Measurements from ENCODE around the gene COL27A1.

The COL27A1 gene

GRCh38 chr9:114247077-114247476 lies 91.7 kb downstream of the COL27A1 start:
- DNase-seq (ENCODE audit: low spot score), result no peak

- no peak for DNase-seq (ENCODE audit: low spot score)
Measured at GRCh38 chr9:114247491-114247890, 92.2 kb downstream of the COL27A1 start.

DNA sequence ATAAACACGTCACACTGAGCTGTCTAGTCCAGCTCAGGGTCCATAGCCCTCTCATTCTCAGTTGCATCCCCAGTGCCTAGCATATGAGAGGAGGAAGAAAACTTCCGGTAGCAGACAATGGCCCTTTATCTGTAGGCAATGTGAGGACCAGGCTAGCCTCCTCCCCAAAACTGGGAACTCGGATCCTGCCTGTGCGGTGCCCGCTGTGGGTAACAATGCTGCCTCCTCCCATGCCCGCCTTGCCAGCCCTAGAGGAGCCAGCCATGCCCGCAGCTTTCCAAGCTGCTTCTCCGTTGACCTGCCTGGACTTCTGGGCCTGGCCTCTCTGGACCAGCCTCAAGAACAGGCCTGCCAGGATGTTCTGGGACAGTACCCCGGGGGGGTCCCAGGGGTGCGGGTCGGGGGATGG lies 93.0 kb downstream of the COL27A1 start:
- no peak for DNase-seq (ENCODE audit: low spot score)

- no peak for DNase-seq (ENCODE audit: low spot score)
Measured at GRCh38 chr9:114249424-114250234, 94.3 kb downstream of the COL27A1 start.

- peak; percentile 94 for DNase-seq (ENCODE audit: low spot score)
Measured at GRCh38 chr9:114250235-114250568, 94.9 kb downstream of the COL27A1 start.

GRCh38 chr9:114250648-114251047 lies 95.3 kb downstream of the COL27A1 start:
- no peak for DNase-seq (ENCODE audit: low spot score)

GRCh38 chr9:114252394-114252793 lies 97.1 kb downstream of the COL27A1 start:
- no peak for DNase-seq (ENCODE audit: low spot score)

DNA sequence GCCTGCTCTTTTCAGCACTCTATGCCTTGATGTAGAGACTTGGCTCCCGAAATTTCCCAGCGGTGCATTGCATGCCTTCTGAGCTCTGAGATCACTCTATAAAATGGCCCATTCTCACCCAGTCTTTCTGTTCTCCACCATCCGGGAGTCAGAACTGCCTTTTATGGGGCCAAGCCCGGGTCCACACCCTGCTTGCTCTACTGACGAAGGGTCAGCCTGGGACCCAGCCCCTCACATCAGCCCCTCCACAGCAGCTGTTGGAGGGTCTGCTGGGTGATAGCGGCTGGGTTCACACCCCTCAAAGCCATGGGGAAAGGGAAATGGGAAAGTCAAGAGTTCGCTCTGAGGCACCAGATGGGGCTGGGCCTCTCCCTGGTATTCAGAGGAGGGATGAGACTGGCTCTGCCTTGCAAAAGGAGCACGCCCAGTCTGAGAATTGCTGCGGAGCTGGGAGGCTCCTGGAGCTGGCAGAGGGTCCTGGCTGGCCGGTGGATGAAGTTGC lies 101.5 kb downstream of the COL27A1 start:
- no peak for DNase-seq (ENCODE audit: low spot score)

- DNase-seq (ENCODE audit: low spot score), result no peak
Measured at GRCh38 chr9:114258218-114258617, 102.9 kb downstream of the COL27A1 start.

- no peak for DNase-seq (ENCODE audit: low spot score)
Measured at GRCh38 chr9:114258866-114259797, 103.8 kb downstream of the COL27A1 start.

GRCh38 chr9:114259798-114260523 lies 104.6 kb downstream of the COL27A1 start:
- no peak for DNase-seq (ENCODE audit: low spot score)

- no peak for DNase-seq (ENCODE audit: low spot score)
Measured at GRCh38 chr9:114261026-114261425, 105.7 kb downstream of the COL27A1 start.

GRCh38 chr9:114261987-114262386 lies 106.7 kb downstream of the COL27A1 start:
- DNase-seq (ENCODE audit: low spot score), result no peak

GRCh38 chr9:114263853-114264510 lies 108.6 kb downstream of the COL27A1 start:
- no peak for DNase-seq (ENCODE audit: low spot score)

DNA sequence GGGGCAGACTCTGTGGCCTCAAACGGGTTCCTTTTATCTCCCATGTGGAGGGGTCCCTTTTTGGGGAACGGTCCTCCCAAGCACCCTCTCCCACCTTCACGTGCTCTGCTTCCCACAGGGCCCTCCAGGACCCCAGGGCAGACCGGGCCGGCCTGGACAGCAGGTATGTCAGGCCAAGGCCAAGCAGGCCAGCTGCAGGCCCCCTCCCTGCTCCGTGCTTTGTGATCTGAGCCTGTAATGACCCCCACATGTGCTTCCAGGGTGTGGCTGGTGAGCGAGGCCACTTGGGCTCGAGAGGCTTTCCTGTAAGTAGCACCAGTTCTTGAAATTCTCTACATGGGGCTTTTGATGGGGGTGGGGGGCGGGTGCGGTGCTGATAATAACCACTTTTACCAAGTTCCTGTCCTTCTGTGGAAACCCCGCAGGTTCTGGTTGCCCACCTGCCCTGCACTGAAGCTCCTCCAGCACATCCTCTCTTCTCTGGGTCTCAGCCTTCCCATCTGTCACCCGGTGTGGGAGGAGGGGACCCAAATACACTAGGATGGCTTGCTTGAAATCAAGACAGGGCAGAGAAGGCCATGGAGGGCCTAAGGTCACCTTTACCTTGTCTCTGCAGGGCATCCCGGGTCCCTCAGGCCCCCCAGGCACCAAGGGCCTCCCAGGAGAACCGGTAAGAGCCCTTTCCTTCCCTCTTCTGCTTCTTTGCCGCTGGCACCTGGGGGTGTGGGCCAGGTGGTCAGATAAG lies 109.6 kb downstream of the COL27A1 start:
- DNase-seq (ENCODE audit: low spot score), result no peak

GRCh38 chr9:114266969-114267368 lies 111.6 kb downstream of the COL27A1 start:
- peak; percentile 79 for DNase-seq (ENCODE audit: low spot score)

GRCh38 chr9:114269023-114269422 lies 113.7 kb downstream of the COL27A1 start:
- no peak for DNase-seq (ENCODE audit: low spot score)

DNA sequence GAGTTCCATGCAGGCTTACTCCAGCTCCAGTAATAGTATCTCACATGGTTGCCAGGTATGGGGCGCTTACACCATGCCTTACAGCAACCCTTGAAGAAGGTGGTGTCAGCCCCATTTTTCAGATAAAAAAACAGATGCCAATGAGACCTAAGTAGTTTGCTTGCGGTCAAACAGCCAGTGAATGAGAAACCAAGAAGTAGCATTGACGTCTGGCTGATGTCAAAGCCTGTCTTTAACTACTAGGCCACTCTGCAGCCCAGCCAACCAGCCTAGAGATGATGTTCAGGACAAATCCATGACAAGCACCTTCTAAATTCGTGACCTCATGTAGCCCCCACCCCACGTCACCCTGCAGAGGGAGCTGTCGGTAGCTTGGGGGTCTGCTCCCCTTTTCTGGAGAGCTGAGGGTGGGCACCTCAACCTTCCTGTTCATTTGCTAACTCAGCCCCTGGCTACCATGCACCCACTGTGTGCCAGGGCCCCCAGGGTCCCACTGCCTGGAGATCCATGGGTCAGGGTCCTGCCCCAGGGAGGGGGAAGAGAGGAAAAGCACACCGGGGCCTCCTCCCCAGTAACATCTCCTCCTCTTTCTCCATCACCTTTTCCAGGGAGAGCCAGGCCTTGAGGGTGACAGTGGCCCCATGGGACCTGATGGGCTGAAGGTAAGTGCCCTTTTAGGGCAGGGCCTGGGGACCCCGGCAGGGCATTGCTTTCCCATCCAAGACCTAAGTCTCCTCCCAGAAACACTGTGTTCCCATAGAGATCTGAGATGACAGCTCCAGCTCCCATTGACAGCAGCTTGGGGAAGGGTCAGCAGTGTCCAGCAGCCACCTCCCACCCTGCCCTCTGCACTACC lies 115.0 kb downstream of the COL27A1 start:
- DNase-seq (ENCODE audit: low spot score), result no peak

DNA sequence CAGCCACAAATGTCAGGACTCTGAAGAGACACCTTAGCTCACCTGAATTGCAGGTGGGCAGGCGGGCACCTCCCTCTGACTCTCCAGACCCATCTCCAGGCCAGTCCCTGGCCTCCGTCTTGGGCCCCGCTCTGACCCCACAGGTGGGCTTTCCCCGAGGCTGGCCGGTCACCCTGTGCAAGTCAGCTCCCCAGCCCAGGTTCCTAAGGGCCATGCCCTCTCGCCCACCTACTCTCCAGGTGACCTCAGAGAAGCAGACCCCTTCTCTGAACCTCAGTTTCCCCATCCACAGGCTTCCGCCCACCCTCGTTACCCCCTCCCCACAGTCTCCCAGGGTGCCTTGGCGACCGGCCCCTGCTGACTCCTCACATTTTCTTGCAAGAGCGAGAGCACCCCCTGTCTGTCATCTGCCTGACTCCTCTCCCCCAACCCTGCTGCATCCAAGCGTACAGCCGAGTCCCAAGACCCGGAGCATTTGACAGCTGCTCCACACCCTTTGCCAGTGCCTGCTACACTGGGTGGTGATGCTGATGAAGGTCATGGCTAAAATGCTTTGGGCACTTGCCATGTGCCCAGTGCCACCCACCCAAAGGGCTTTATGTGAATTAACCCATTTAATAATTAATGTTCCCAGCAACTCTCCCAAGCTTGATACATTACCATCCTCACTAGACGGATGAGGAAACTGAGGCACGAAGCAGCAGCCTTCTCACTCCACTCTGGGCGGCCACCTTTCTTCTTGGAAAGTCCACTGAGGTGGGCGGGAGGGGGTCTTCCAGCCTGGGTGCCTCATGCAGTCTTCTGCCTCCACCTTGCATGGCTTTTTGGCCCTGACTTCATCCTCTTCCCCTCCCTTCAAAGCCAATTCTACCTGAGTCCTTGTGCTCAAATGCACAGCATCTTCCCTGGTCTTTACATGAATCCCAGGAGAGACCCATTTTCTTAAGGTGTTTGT lies 116.5 kb downstream of the COL27A1 start:
- no peak for DNase-seq (ENCODE audit: low spot score)
